HuH-7 (cell line): Measurements from ENCODE around the gene CSRP1.

ENCODE experiments used
- DNase-seq: peaks from one replicate; pipeline ENCODE4 v3.0.0; 2011; ENCODE audit warnings: low spot score

The CSRP1 gene

GRCh38 chr1:201513498-201514243, 6.7 kb upstream of the CSRP1 start:
- no peak for DNase-seq

DNA sequence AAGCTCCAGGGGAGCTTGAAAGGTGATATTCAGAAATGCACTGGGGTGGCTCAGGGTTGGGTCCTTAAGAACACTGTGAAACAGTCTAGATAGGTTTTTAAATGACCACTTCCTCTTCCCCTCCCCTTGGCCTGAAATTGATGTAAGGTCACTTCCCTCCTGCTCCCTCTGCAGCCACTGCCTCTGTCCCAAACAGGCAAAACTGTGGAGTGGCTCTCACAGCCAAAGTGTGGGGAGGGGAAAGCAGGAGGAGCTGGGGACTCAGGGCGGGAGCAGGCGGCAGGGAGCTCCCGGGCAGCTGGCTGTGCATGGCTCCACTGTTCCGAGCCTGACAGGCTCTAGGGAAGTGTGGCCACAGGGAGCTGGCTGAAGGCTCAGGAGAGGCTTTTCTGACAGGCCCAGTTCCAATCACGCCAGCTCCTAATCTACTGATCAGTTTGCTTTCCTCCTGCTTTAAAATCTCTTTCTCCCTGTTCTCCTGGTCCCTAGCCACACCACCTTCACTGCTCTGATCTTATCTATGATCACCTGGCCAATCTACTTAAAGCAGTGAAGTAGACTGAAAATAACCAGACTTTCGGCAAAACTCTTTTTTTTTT, 5.1 kb upstream of the CSRP1 start:
- no peak for DNase-seq

DNA sequence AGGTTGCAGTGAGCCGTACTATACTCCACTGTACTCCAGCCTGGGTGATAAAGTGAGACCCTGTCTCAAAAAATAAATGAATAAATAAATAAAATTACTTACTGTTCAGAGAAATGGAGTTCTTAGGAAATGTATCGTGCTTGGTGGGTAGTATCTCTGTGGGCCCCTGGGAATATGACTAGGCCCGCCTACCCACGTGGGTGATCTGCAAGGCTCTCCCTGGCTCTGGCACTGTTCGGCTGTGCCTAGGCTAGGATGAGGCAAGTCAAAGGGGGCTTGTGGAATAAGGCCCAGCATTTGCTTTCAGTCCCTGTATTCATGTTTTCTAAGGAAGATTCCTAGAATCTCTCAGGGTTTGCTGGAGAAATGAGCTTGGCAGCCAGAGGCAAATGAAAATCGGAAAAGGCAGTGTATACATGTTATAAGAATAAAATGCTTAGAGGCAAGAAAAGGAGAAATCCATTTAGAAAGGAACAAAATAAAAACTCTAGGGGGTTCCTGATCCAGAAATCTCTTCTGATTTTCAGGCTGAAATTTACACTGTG, 4.5 kb upstream of the CSRP1 start:
- no peak for DNase-seq

GRCh38 chr1:201510734-201511133, 3.8 kb upstream of the CSRP1 start:
- no peak for DNase-seq

DNA sequence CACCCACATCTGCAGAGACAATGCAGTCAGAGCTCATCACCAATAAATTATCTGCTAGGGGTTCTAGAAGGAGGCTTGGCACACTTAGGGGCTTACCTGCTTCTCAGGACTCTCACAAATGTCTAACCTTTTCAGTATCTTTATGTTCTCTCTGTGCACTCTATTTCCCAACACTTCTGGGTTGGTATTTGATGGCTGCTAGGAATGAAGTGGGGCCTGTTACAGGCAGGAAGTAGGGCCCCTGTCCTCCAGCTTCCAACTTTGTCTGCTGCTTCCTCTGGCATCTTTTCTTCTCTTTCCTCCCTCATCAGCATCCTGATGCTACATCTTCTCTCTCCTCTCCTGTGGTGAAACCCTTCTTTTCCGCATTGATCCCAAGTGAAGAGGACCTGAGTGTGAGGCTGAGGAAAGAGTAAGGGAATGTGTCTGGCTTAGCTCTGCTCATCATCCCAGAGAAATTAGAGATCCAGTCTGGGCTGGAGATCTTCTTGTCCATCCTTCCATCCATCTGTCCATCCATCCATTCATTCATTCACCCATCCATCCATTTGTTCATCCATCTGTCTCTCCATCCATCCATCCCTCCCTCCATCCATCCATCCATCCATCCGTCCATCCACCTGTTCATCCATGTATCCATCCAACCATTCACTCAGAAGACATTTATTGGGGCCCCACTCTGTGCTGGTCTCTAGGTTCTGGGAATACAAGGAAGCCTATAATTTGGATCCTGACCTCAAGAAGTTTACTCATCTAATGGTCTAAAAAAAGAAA, 2.9 kb upstream of the CSRP1 start:
- DNase-seq = no peak

- no peak for DNase-seq
Observed at GRCh38 chr1:201508809-201509208, 1.9 kb upstream of the CSRP1 start.

GRCh38 chr1:201507360-201507675, 395 bp upstream of the CSRP1 start:
- no peak for DNase-seq

DNA sequence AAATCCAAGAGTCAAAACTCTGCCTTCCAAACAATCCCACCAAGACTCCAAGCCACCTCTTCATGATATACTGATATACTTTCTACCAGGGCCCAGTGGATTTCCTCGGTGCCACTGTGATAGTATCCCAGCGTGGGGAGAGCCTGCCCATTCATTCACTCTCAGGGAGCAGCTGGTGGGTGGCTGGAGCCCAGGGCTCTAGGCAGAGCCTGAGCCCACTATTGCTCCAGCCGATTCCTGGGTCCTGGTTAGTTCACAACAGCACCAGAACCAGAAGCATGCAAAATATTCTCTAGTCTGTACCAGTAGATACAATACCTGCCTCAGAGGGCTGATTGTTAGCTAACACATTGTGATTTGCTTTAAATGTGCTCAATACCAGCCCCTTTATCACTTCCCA, 831 bp downstream of the CSRP1 start:
- no peak for DNase-seq

- DNase-seq = no peak
Observed at GRCh38 chr1:201505503-201505890, 1.4 kb downstream of the CSRP1 start.

DNA sequence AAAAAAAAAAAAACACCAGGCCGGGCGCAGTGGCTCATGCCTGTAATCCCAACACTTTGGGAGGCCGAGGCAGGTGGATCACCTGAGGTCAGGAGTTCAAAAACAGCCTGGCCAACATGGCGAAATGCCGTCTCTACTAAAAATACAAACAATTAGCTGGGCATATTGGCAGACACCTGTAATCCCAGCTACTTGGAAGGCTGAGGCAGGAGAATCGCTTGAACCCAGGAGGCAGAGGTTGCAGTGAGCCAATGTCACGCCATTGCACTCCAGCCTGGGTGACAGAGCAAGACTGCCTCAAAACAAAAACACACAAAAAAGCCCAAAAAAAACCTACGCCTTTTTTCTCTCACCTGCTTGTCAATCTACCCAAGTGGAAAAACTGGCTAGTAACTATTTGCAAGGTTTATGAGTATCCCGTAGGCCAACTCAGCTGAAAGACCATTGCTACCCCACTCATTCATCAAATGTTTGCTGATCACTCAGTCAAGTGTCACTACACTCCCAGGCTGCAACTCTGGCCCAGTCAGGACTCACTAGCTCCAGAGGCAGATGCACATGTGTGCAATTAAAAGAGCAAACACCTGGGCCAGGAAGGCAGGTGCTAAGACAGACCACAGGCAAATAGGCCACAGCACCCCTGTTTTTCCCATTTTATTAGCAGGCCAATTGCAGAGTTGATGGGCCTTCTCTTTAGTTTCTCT, 2.0 kb downstream of the CSRP1 start:
- no peak for DNase-seq

- no peak for DNase-seq
Observed at GRCh38 chr1:201504179-201504631, 2.7 kb downstream of the CSRP1 start.

DNA sequence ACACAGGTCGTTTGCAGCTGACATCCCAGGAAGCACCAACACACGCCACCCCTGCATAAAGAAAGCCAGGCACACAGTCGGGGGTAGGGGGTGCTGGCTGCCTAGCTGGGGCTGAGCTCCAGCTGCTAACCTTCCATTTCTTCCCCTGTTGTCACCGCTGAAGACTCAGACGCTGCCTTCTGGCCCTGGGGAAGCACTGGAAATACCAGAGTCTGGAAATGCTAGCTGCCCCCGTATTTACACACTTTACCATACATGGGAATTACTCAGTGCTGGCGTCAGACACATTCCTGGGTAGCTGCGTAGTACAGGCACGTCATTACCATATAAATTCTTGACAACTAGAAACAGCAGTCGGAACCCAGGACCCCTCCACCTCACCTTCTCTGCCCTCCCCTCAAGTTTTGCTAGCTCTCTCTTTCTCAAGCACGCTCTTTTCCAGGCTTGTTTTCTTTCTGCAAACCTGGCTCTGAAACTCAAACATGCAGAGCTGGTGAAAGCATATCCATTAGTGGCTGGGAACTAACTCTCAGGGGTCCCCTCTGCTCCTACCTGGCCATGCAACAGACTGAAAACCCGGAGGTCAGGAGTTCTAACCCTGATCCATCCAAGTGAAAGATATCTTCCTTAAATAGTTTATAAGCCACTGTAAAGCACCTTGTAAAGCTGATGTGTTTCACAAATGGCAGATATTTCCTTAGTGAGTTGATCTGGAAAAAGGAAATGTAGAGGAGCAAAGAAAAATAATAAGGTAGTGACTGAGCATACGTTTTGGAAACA, 3.3 kb downstream of the CSRP1 start:
- DNase-seq = no peak

- no peak for DNase-seq
Observed at GRCh38 chr1:201502511-201502857, 4.4 kb downstream of the CSRP1 start.

- no peak for DNase-seq
Observed at GRCh38 chr1:201501812-201502510, 5.0 kb downstream of the CSRP1 start.

DNA sequence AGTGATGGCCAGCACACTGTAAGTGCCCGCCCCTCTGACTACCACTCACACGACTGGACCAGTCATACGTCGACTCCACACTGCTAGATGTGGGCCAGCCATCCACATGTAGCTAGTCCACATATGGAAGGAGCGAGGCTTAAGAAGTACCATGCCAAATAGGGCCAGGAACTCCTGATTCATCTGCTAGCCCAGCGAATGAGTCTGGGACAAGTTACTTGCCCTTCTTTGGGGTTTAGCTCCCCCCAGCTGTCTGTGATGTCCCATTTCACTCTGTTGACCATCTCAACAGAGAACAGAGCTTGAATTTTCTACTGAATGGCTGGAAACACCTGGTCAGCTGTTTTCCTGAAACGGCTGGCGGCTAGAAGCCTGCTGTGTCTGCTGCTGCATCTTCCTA, 5.8 kb downstream of the CSRP1 start:
- DNase-seq = no peak

DNA sequence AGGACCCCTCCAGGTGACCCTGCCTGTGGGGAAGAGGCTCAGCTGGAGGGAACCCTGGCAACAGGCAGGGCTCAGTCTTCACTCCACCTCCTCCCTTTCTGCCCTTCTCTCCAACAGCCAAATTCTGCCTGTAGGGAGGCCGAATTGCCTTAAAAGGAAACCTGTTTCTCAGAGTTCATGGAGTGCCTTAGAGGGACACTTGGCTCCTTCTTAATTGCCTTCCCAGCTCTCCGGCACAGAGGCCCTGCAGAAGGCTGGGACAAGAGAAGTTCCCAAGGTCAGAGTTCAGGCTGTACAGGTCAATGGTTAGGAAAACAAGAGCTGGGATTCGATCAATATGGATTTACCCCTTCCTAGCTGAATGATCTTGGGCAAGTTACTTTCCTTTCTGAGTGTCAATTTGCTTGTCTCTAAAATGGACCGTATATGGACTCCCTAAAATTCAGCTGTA, 6.2 kb downstream of the CSRP1 start:
- DNase-seq = no peak

GRCh38 chr1:201499795-201500669, 6.9 kb downstream of the CSRP1 start:
- no peak for DNase-seq

- no peak for DNase-seq
Observed at GRCh38 chr1:201499191-201499590, 7.7 kb downstream of the CSRP1 start.

DNA sequence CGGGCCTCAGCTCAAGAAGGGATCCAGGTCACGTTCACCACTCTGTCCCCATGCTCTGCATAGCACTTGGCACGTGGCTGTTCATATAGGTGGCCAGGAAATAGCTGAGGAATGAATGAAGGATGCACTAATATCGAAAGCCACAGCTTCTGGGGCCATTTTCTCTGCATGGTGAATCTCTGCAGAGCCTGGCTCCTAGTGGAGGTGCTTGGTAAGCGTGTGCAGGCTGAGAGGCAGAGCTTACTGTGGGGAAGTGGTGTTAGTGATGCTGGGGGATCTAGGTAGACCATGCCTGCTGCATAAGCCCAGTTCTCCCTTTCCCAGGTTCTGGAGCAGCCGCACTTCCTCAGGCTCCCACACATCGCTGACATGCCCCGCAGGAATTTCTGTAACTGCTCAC, 8.3 kb downstream of the CSRP1 start:
- no peak for DNase-seq

GRCh38 chr1:201497935-201498509, 8.9 kb downstream of the CSRP1 start:
- no peak for DNase-seq
